ENCODE measurements around the gene ZNF641.

The ZNF641 gene

GRCh38 chr12:48291511-48291910 is 59.2 kb downstream of the ZNF641 start:
- DNase-seq = no peak
- no peak overlapping the region for H3K9ac ChIP-seq (ENCODE audit: low read length)
- no peak overlapping the region for H3K27ac ChIP-seq (ENCODE audit: low read length)
- no peak overlapping the region for H3K4me3 ChIP-seq (ENCODE audit: low read length)
- no peak for TF ChIP-seq EZH2phosphoT487 (IDR thresholded peaks at IDR 0.05; ENCODE audit: low read length)
- TF ChIP-seq CTCF (IDR thresholded peaks at IDR 0.05; ENCODE audit: low read length) = no peak
- TF ChIP-seq EZH2 (optimal IDR thresholded peaks at IDR 0.05; ENCODE audit: low read depth, low read length) = no peak
- no peaks in the 10 kb centered on the region for H3K27me3 ChIP-seq (replicated peaks; ENCODE audit: insufficient read depth, low read length)
- H3K4me1 ChIP-seq (ENCODE audit: low read length) = no peaks in the 10 kb centered on the region
- no peaks in the 10 kb centered on the region for H3K36me3 ChIP-seq (replicated peaks; ENCODE audit: insufficient read depth, low read length)
- no peaks in the 10 kb centered on the region for H3F3A ChIP-seq (ENCODE audit: insufficient read depth, low read length)
- H3K79me2 ChIP-seq (ENCODE audit: low read length) = no peaks in the 10 kb centered on the region
- no peaks in the 10 kb centered on the region for H3K9me2 ChIP-seq (replicated peaks; ENCODE audit: insufficient read depth, low read length)
- H3K4me2 ChIP-seq (ENCODE audit: low read depth, low read length) = no peak overlapping the region
- H2AFZ ChIP-seq (ENCODE audit: low read length) = no peak overlapping the region
- no peaks in the 10 kb centered on the region for H4K20me1 ChIP-seq (ENCODE audit: insufficient read depth, low read length)
- H3K9me3 ChIP-seq (replicated peaks; ENCODE audit: insufficient read depth, low read length) = no peaks in the 10 kb centered on the region

- no peak overlapping the region for H3K9ac ChIP-seq (ENCODE audit: low read length)
- no peak overlapping the region for H3K4me2 ChIP-seq (ENCODE audit: low read depth, low read length)
- H3K4me1 ChIP-seq (ENCODE audit: low read length) = no peaks in the 10 kb centered on the region
- H3F3A ChIP-seq (ENCODE audit: insufficient read depth, low read length) = 0 out of 2 replicates have a peak, but pooled peaks cover 2% of the 10 kb centered on the region
- no peak overlapping the region for H2AFZ ChIP-seq (ENCODE audit: low read length)
- no peak for TF ChIP-seq EZH2 (optimal IDR thresholded peaks at IDR 0.05; ENCODE audit: low read depth, low read length)
- TF ChIP-seq EZH2phosphoT487 (IDR thresholded peaks at IDR 0.05; ENCODE audit: low read length) = no peak
- TF ChIP-seq CTCF (IDR thresholded peaks at IDR 0.05; ENCODE audit: low read length) = no peak
- H3K27me3 ChIP-seq (replicated peaks; ENCODE audit: insufficient read depth, low read length) = no peaks in the 10 kb centered on the region
- no peaks in the 10 kb centered on the region for H4K20me1 ChIP-seq (ENCODE audit: insufficient read depth, low read length)
- no peak for DNase-seq
- H3K9me3 ChIP-seq (replicated peaks; ENCODE audit: insufficient read depth, low read length) = no peaks in the 10 kb centered on the region
- H3K79me2 ChIP-seq (ENCODE audit: low read length) = no peaks in the 10 kb centered on the region
- H3K9me2 ChIP-seq (replicated peaks; ENCODE audit: insufficient read depth, low read length) = no peaks in the 10 kb centered on the region
- no peak overlapping the region for H3K4me3 ChIP-seq (ENCODE audit: low read length)
- H3K36me3 ChIP-seq (replicated peaks; ENCODE audit: insufficient read depth, low read length) = no peaks in the 10 kb centered on the region
- H3K27ac ChIP-seq (ENCODE audit: low read length) = no peak overlapping the region
Measured at GRCh38 chr12:48288387-48289268, 62.1 kb downstream of the ZNF641 start.

Data from MM.1S (cell line).